Endothelial cell of umbilical vein (primary cell): ENCODE measurements around the gene ERAP2. TPM values are rescaled to one million over a fixed set of nuclear protein-coding genes. Genes with fewer than 3 reads are reported as not detected.

Experiments used
- BruUV-seq: library from RNA; stranded (reverse); fragments of 400-500 nt; replicated peaks from 2 replicates; lab custom pipeline; 2021; lab: Mats Ljungman, UMichigan
- CTCF ChIA-PET: fragments of 300-600, 350-600 bp; sonication (Branson Sonifier 250); formaldehyde crosslinking; loops from one replicate; lab custom pipeline; 2021; ENCODE audit warnings: antibody characterized with exemption, inconsistent platforms; lab: Charles Lee
- POLR2A ChIA-PET: fragments of 300-600, 350-600 bp; sonication (Branson Sonifier 250); formaldehyde crosslinking; loops from one replicate; lab custom pipeline; 2021; ENCODE audit warnings: antibody characterized with exemption, inconsistent platforms; lab: Charles Lee
- DNase-seq: peaks from one replicate; pipeline ENCODE4 v3.0.0-alpha.2; 2011; ENCODE audit warnings: low read depth, low spot score
- FAIRE-seq: peaks from 2 replicates; lab custom pipeline; 2011; peaks lifted over from hg19 to GRCh38; lab: Jason Lieb, UNC
- H2AFZ ChIP-seq: 2 replicates; pipeline ENCODE4 v1.6.0; 2012; ENCODE audit warnings: low read depth, low read length, control low read depth, inconsistent platforms
- H3K27ac ChIP-seq: 2 replicates; pipeline ENCODE4 v1.5.1; 2011; ENCODE audit warnings: low read depth, mild to moderate bottlenecking, control low read depth, low read length, moderate library complexity; ENCODE audit not compliant: insufficient read depth
- H3K27me3 ChIP-seq, 2 experiments: 2 replicates each; pipeline versions ENCODE4 v1.6.0 to v1.6.1; 2011; ENCODE audit warnings: low read length in 2 of 2, mixed read lengths in 1 of 2; ENCODE audit not compliant: control insufficient read depth in 2 of 2, insufficient read depth in 2 of 2
- H3K36me3 ChIP-seq, 2 experiments: 2 replicates in 1 of 2; 3 replicates in 1 of 2; pipeline ENCODE4 v1.5.1; 2011; ENCODE audit warnings: low read length in 2 of 2, mild to moderate bottlenecking in 1 of 2, moderate library complexity in 1 of 2; ENCODE audit not compliant: control insufficient read depth in 2 of 2, insufficient read depth in 2 of 2; ENCODE audit errors: extremely low read depth in 1 of 2
- H3K4me1 ChIP-seq: 3 replicates; pipeline ENCODE4 v1.5.1; 2011; ENCODE audit warnings: mild to moderate bottlenecking, low read length; ENCODE audit not compliant: control insufficient read depth, insufficient read depth; ENCODE audit errors: extremely low read depth
- H3K4me2 ChIP-seq: 2 replicates; pipeline ENCODE4 v1.6.1; 2011; ENCODE audit warnings: low read length, control low read depth, mixed read lengths; ENCODE audit not compliant: insufficient read depth
- H3K4me3 ChIP-seq, 3 experiments: fragments of 200-600 bp in 1 of 3; sonication (generic), shearing (Covaris generic) in 1 of 3; replicated peaks in 1 of 3; 2 replicates each; pipeline ENCODE4 v1.5.1; 2011 to 2016; ENCODE audit warnings: control low read depth in 3 of 3, low read length in 3 of 3, mild to moderate bottlenecking in 2 of 3, inconsistent platforms in 1 of 3, low read depth in 1 of 3, moderate library complexity in 1 of 3; ENCODE audit not compliant: insufficient read depth in 1 of 3
- H3K79me2 ChIP-seq: 2 replicates; pipeline ENCODE4 v1.6.0; 2012; ENCODE audit warnings: low read length, inconsistent platforms; ENCODE audit not compliant: control insufficient read depth, insufficient read depth
- H3K9ac ChIP-seq: replicated peaks from 2 replicates; pipeline ENCODE3; 2011; ENCODE audit warnings: low read length, control low read depth; ENCODE audit not compliant: insufficient read depth; ENCODE audit errors: extremely low read depth
- H3K9me1 ChIP-seq: replicated peaks from 3 replicates; pipeline ENCODE4 v1.6.0; 2011; ENCODE audit warnings: mild to moderate bottlenecking, low read length; ENCODE audit not compliant: control insufficient read depth, insufficient read depth; ENCODE audit errors: extremely low read depth
- H3K9me3 ChIP-seq: replicated peaks from 2 replicates; pipeline ENCODE4 v1.5.1; 2012; ENCODE audit warnings: low read length, inconsistent platforms; ENCODE audit not compliant: control insufficient read depth, insufficient read depth
- H4K20me1 ChIP-seq: replicated peaks from 2 replicates; pipeline ENCODE3; 2011; ENCODE audit warnings: mild to moderate bottlenecking, low read length; ENCODE audit not compliant: control insufficient read depth, insufficient read depth; ENCODE audit errors: extremely low read depth
- CTCF ChIP-seq, 2 donors: IDR thresholded peaks; 1 replicate in 1 of 2; 2 replicates in 1 of 2; pipeline ENCODE4 v1.5.1; 2011; ENCODE audit warnings: low read length in 2 of 2, mild to moderate bottlenecking in 2 of 2, moderate library complexity in 2 of 2, control low read depth in 1 of 2, inconsistent platforms in 1 of 2, low read depth in 1 of 2; ENCODE audit not compliant: insufficient read depth in 1 of 2; ENCODE audit errors: extremely low read depth in 1 of 2
- EZH2 ChIP-seq: IDR thresholded peaks from 2 replicates; pipeline ENCODE4 v1.6.1; 2012; ENCODE audit warnings: borderline replicate concordance, low read depth, mild to moderate bottlenecking, moderate library complexity, low read length, inconsistent platforms; ENCODE audit not compliant: severe bottlenecking
- FOS ChIP-seq: IDR thresholded peaks from 2 replicates; pipeline ENCODE4 v1.6.1; 2011; ENCODE audit warnings: mild to moderate bottlenecking, low read length, moderate library complexity, borderline replicate concordance; ENCODE audit not compliant: insufficient read depth
- GATA2 ChIP-seq: IDR thresholded peaks from 2 replicates; pipeline ENCODE4 v1.7.0; 2011; ENCODE audit warnings: low read depth, mild to moderate bottlenecking, moderate library complexity, mixed read lengths, low read length; ENCODE audit not compliant: insufficient read length, insufficient read depth
- JUN ChIP-seq: IDR thresholded peaks from 2 replicates; pipeline ENCODE4 v1.6.1; 2011; ENCODE audit warnings: borderline replicate concordance, low read depth; ENCODE audit not compliant: insufficient read length, insufficient read depth
- MAX ChIP-seq: IDR thresholded peaks from 2 replicates; pipeline ENCODE4 v1.6.1; 2011; ENCODE audit not compliant: insufficient read depth, insufficient read length
- MYC ChIP-seq: IDR thresholded peaks from one replicate; pipeline ENCODE4 v1.6.1; 2011; ENCODE audit warnings: mild to moderate bottlenecking, low read depth, low read length
- POLR2A ChIP-seq: IDR thresholded peaks from 2 replicates; pipeline ENCODE4 v1.6.1; 2012; ENCODE audit warnings: low read depth, mild to moderate bottlenecking, control low read depth, low read length
- POLR2AphosphoS5 ChIP-seq: IDR thresholded peaks from 2 replicates; pipeline ENCODE4 v1.6.1; 2012; ENCODE audit warnings: low read depth, mild to moderate bottlenecking, control low read depth, low read length, moderate library complexity; ENCODE audit not compliant: insufficient read depth
- dilution Hi-C: fragments of 300-500 bp; cut with MboI; formaldehyde crosslinking; loops from one replicate; pipeline ENCODE4 v1.15.0; 2019; ENCODE audit warnings: low sequenced_read_pairs; ENCODE audit not compliant: extremely low pct_ligation_motif_present
- intact Hi-C: fragments of 100-400 bp; cut with micrococcal nuclease; formaldehyde crosslinking; loops from one replicate; pipeline ENCODE4 v1.10.0; 2022
- polyA plus RNA-seq, 4 experiments: library from polyadenylated mRNA; depleted of rRNA in 3 of 4; stranded (reverse) in 3 of 4; unstranded in 1 of 4; fragments of >200 nt; gene quantifications; 2 replicates each; pipeline versions ENCODE4 v1.2.1 to v1.2.3, GENCODE V29; 2011 to 2012; ENCODE audit warnings: missing spikeins in 1 of 4
- total RNA-seq: library from RNA; stranded (reverse); gene quantifications from 2 replicates; pipeline ENCODE4 v1.2.3, GENCODE V29; 2021

Gene ERAP2
- total and polyA plus RNA-seq, 2 donors (not counting 3 experiments of a cell fraction or from before 2014, with no cell fraction given) = 3.1 to 10.0 TPM

GRCh38 chr5:96961053-96961452, 84.8 kb downstream of the ERAP2 start:
- Histone ChIP-seq H3K27ac (no peak overlapping the region), H3K79me2 (peaks cover 24% of the 10 kb centered on the region), H3K27me3 (no peaks in the 10 kb centered on the region), H3K9ac (no peak overlapping the region), H3K9me1 (peaks cover 2% of the 10 kb centered on the region), H3K9me3 (no peaks in the 10 kb centered on the region), H2AFZ (no peak overlapping the region), H4K20me1 (no peaks in the 10 kb centered on the region), H3K4me3 (no peak overlapping the region), H3K4me1 (peaks cover 13% of the 10 kb centered on the region), H3K36me3 (no peaks in the 10 kb centered on the region), H3K4me2 (no peak overlapping the region)
- no peak for TF ChIP-seq FOS
- no peak for TF ChIP-seq MAX
- TF ChIP-seq CTCF (IDR thresholded peaks at IDR 0.05; ENCODE audit: extremely low read depth in 1 of 2, insufficient read depth in 1 of 2, low read depth in 1 of 2, low read length in 2 of 2) = no peak
- no peak for TF ChIP-seq POLR2AphosphoS5
- no peak for TF ChIP-seq GATA2
- TF ChIP-seq POLR2A = no peak
- no peak for TF ChIP-seq JUN
- no peak for TF ChIP-seq EZH2
- no peak for TF ChIP-seq MYC
- POLR2A ChIA-PET = no interaction called here
- no TSS peak for BruUV-seq
- CTCF ChIA-PET = interaction anchor here (1.4 to 1.6 kb wide), 2 partner anchors 92 to 182 kb away, joined by 3 to 7 read pairs; partner anchors contain the start of gene LIX1
- dilution Hi-C loops (no loop called here), intact Hi-C loops (no loop called here)
- DNase-seq (no peak), FAIRE-seq (no peak)
